ENCODE measurements around the gene NIPBL. TPM values are rescaled to one million over a fixed set of nuclear protein-coding genes. Genes with fewer than 3 reads are reported as not detected.
"Not testable (repeated sequence)": the region's sequence is repeated elsewhere in the genome, so short reads cannot be mapped to it uniquely, and the experiment has no call there.

NIPBL gene
- total RNA-seq, 1 donor from 2014 or later: 39.2 TPM

DNA sequence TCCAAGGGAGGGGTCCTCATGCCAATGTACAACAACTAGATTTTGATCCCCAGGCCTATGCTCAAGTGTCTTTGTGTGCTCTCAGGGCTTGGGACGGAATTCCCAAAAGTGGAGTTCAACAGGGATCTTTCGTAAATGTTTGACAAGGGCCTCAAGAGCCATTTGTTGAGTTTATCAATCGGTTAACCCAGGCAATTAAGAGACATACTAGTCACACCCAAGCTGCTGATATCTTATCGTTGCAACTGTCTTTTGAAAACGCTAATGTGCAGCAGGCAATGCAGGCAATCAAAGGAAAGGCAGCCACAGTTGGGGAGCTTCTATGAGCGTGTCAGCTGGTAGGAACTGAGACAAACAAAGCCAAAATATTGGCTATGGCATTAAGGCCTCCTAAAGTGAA, 211.4 kb downstream of the NIPBL start:
- Histone ChIP-seq H3K27ac (replicated peaks) (no peak overlapping the region), H3K36me3 (peaks cover 15% of the 10 kb centered on the region), H3K4me3 (no peak overlapping the region), H3K27me3 (ENCODE audit: low read depth) (no peaks in the 10 kb centered on the region), H3K4me1 (no peaks in the 10 kb centered on the region), H3K9me3 (replicated peaks) (no peaks in the 10 kb centered on the region)
- TF ChIP-seq, protein P1, sequence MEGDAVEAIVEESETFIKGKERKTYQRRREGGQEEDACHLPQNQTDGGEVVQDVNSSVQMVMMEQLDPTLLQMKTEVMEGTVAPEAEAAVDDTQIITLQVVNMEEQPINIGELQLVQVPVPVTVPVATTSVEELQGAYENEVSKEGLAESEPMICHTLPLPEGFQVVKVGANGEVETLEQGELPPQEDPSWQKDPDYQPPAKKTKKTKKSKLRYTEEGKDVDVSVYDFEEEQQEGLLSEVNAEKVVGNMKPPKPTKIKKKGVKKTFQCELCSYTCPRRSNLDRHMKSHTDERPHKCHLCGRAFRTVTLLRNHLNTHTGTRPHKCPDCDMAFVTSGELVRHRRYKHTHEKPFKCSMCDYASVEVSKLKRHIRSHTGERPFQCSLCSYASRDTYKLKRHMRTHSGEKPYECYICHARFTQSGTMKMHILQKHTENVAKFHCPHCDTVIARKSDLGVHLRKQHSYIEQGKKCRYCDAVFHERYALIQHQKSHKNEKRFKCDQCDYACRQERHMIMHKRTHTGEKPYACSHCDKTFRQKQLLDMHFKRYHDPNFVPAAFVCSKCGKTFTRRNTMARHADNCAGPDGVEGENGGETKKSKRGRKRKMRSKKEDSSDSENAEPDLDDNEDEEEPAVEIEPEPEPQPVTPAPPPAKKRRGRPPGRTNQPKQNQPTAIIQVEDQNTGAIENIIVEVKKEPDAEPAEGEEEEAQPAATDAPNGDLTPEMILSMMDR (IDR thresholded peaks at IDR 0.05; ENCODE audit: borderline replicate concordance): no peak
- intact Hi-C loops (cut with micrococcal nuclease): no loop called here
- DNase-seq: no peak

GRCh38 chr5:37090123-37090726, 213.7 kb downstream of the NIPBL start:
- Histone ChIP-seq H3K9me3 (replicated peaks) (peaks cover 3% of the 10 kb centered on the region), H3K36me3 (peaks cover 4% of the 10 kb centered on the region), H3K27me3 (ENCODE audit: low read depth) (no peaks in the 10 kb centered on the region), H3K4me3 (no peak overlapping the region), H3K27ac (replicated peaks) (no peak overlapping the region), H3K4me1 (no peaks in the 10 kb centered on the region)
- no peak for DNase-seq
- TF ChIP-seq, protein P1 (IDR thresholded peaks at IDR 0.05; ENCODE audit: borderline replicate concordance): no peak
- intact Hi-C loops (cut with micrococcal nuclease): no loop called here

DNA sequence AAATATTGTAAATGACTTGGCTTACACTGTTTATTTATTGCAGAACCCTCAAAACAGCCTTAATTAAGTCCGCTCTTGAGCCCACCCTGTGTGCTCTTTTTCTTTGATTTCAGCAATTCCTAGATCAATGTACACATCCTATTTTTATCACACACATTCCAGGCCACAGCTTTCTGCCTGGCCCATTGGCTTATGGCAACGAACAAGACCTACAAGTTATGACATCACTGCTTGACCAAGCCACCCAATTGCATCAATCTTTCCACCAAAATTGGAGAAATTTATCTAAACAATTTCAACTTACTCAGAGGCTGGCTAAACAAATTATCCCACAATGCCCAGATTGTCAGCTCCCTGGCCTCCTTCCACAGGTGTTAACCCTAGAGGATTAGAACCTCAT, 214.2 kb downstream of the NIPBL start:
- TF ChIP-seq, protein P1 (IDR thresholded peaks at IDR 0.05; ENCODE audit: borderline replicate concordance): no peak
- Histone ChIP-seq H3K36me3 (peaks cover 4% of the 10 kb centered on the region), H3K4me3 (no peak overlapping the region), H3K27me3 (ENCODE audit: low read depth) (no peaks in the 10 kb centered on the region), H3K27ac (replicated peaks) (no peak overlapping the region), H3K4me1 (no peaks in the 10 kb centered on the region), H3K9me3 (replicated peaks) (peaks cover 9% of the 10 kb centered on the region)
- intact Hi-C loops (cut with micrococcal nuclease): no loop called here
- DNase-seq: no peak

- DNase-seq: not testable (repeated sequence)
Measured at GRCh38 chr5:37093795-37094194, 217.2 kb downstream of the NIPBL start.

GRCh38 chr5:37099267-37099666, 222.7 kb downstream of the NIPBL start:
- Histone ChIP-seq H3K9me3 (replicated peaks) (peaks cover 65% of the 10 kb centered on the region), H3K36me3 (peaks cover 40% of the 10 kb centered on the region)
- H3K27ac ChIP-seq (replicated peaks); H3K4me1 ChIP-seq; intact Hi-C loops (cut with micrococcal nuclease); H3K4me3 ChIP-seq; H3K27me3 ChIP-seq (ENCODE audit: low read depth); DNase-seq: not testable (repeated sequence)

More at GRCh38 chr5:37093795-37094194, 217.2 kb downstream of the NIPBL start:
- H3K4me3 ChIP-seq; H3K27ac ChIP-seq (replicated peaks); H3K4me1 ChIP-seq; H3K27me3 ChIP-seq (ENCODE audit: low read depth); intact Hi-C loops (cut with micrococcal nuclease): not testable (repeated sequence)
- peaks cover 20% of the 10 kb centered on the region for H3K36me3 ChIP-seq
- peaks cover 39% of the 10 kb centered on the region for H3K9me3 ChIP-seq (replicated peaks)

GRCh38 chr5:37103302-37103701, 226.7 kb downstream of the NIPBL start:
- Histone ChIP-seq H3K27me3 (ENCODE audit: low read depth) (no peaks in the 10 kb centered on the region), H3K36me3 (peaks cover 60% of the 10 kb centered on the region), H3K9me3 (replicated peaks) (peaks cover 31% of the 10 kb centered on the region), H3K4me1 (no peaks in the 10 kb centered on the region), H3K4me3 (no peak overlapping the region), H3K27ac (replicated peaks) (no peak overlapping the region)
- TF ChIP-seq, protein P1 (IDR thresholded peaks at IDR 0.05; ENCODE audit: borderline replicate concordance): no peak
- DNase-seq: no peak
- intact Hi-C loops (cut with micrococcal nuclease): no loop called here

All from left ventricle myocardium inferior (tissue), 1 donor.